K562 (cell line): ENCODE results near the gene MAD2L1BP. TPM values are rescaled to one million over a fixed set of nuclear protein-coding genes. Genes with fewer than 3 reads are reported as not detected.
A peak's percentile ranks its signal among the peaks of the same experiment; 100 is the strongest.

Source experiments
- ARID3A ChIP-seq: IDR thresholded peaks from 2 replicates; pipeline ENCODE4 v1.6.1; 2012; ENCODE audit warnings: low read depth, low read length, improper control_type of control experiment, borderline replicate concordance
- BRD4 ChIP-seq: fragments of 200-600 bp; sonication (generic); IDR thresholded peaks from 2 replicates; pipeline ENCODE4 v1.6.1; 2017; ENCODE audit warnings: inconsistent platforms
- DPF2 ChIP-seq: fragments of 450-650 bp; IDR thresholded peaks from 2 replicates; pipeline ENCODE4 v1.6.1; 2016
- EP300 ChIP-seq: IDR thresholded peaks from 2 replicates; pipeline ENCODE4 v1.6.1; 2012; ENCODE audit warnings: low read length, improper control_type of control experiment
- EZH2 ChIP-seq: IDR thresholded peaks from 2 replicates; pipeline ENCODE4 v1.6.1; 2012; ENCODE audit warnings: low read depth, mild to moderate bottlenecking, inconsistent platforms, low read length, borderline replicate concordance
- HOMEZ ChIP-seq: fragments of 250-450 bp; sonication (Bioruptor Pico); IDR thresholded peaks from 2 replicates; pipeline ENCODE4 v1.4.0; 2020; ENCODE audit warnings: mild to moderate bottlenecking, moderate library complexity
- KAT8 ChIP-seq: fragments of 450-650 bp; IDR thresholded peaks from 2 replicates; pipeline ENCODE4 v1.6.1; 2016; ENCODE audit warnings: low read depth, mild to moderate bottlenecking
- MBD1 ChIP-seq: fragments of 250-450 bp; sonication (Bioruptor Pico); IDR thresholded peaks from 2 replicates; pipeline ENCODE4 v1.8.0; 2022; ENCODE audit warnings: inconsistent platforms
- NBN ChIP-seq: fragments of 450-650 bp; IDR thresholded peaks from 2 replicates; pipeline ENCODE4 v1.6.1; 2016; ENCODE audit warnings: low read depth, mild to moderate bottlenecking
- NELFE ChIP-seq: IDR thresholded peaks from 2 replicates; pipeline ENCODE4 v1.6.1; 2011; ENCODE audit warnings: mild to moderate bottlenecking; ENCODE audit not compliant: insufficient read depth, insufficient read length
- SAFB2 ChIP-seq: fragments of 200-400 bp; formaldehyde crosslinking; IDR thresholded peaks from 2 replicates; pipeline ENCODE4 v1.6.1; 2018; ENCODE audit warnings: borderline replicate concordance, low read length, low read depth, moderate library complexity; ENCODE audit not compliant: severe bottlenecking
- SMAD3 ChIP-seq: fragments of 450-650 bp; formaldehyde crosslinking; conservative IDR thresholded peaks from 2 replicates; pipeline ENCODE4 v1.4.0; 2020; ENCODE audit warnings: mild to moderate bottlenecking
- SREBF2 ChIP-seq: sonication (generic); formaldehyde crosslinking; IDR thresholded peaks from 2 replicates; pipeline ENCODE4 v1.4.0; 2020; ENCODE audit warnings: mild to moderate bottlenecking, missing genetic modification reagents
- ZBTB1 ChIP-seq: sonication (generic); formaldehyde crosslinking; IDR thresholded peaks from 2 replicates; pipeline ENCODE4 v1.8.1; 2023; ENCODE audit warnings: missing genetic modification reagents, low read depth, mild to moderate bottlenecking, borderline replicate concordance
- ZFP1 ChIP-seq: fragments of 450-650 bp; formaldehyde crosslinking; IDR thresholded peaks from 2 replicates; pipeline ENCODE4 v1.4.0; 2020; ENCODE audit warnings: mild to moderate bottlenecking, mixed read lengths
- ZFP91 ChIP-seq: sonication (generic); formaldehyde crosslinking; IDR thresholded peaks from 2 replicates; pipeline ENCODE4 v1.8.0; 2022; ENCODE audit warnings: mild to moderate bottlenecking, missing genetic modification reagents
- ZFX ChIP-seq: sonication (generic); formaldehyde crosslinking; IDR thresholded peaks from 2 replicates; pipeline ENCODE4 v1.8.0; 2022; ENCODE audit warnings: mild to moderate bottlenecking, missing genetic modification reagents, moderate library complexity
- ZNF175 ChIP-seq: fragments of 200-800 bp; sonication (Bioruptor generic); IDR thresholded peaks from 2 replicates; pipeline ENCODE4 v1.6.1; 2016; ENCODE audit warnings: low read depth, mild to moderate bottlenecking, missing genetic modification characterization, missing compliant biosample characterization
- polyA plus RNA-seq, 8 experiments: library from polyadenylated mRNA; depleted of rRNA in 4 of 8; stranded (reverse) in 5 of 8; unstranded in 3 of 8; fragments of >200 nt; fragmentation: Nextera tagmentation in 2 of 8; fragmentation: Illumina TruSeq in 1 of 8; extraction: Ambion mirVana in 2 of 8; extraction: Trizol in 1 of 8; gene quantifications; 2 replicates each; pipeline versions ENCODE4 v1.2.1 to v1.2.3, GENCODE V29; 2011 to 2014; ENCODE audit warnings: inconsistent platforms in 1 of 8, missing spikeins in 1 of 8
- total RNA-seq, 7 experiments: library from RNA; depleted of rRNA in 6 of 7; stranded (reverse); fragments of >200 nt in 6 of 7; fragmentation: Illumina TruSeq in 2 of 7; extraction: Trizol in 2 of 7; gene quantifications; 2 replicates each; pipeline versions ENCODE4 v1.2.1 to v1.2.3, GENCODE V29; 2011 to 2021; ENCODE audit warnings: low replicate concordance in 1 of 7
- TF ChIP-seq, protein P1 (sequence below): fragments of 450-650 bp; formaldehyde crosslinking; IDR thresholded peaks from 2 replicates; pipeline ENCODE4 v1.4.0; 2022; ENCODE audit warnings: mild to moderate bottlenecking, moderate library complexity

Gene MAD2L1BP
- total and polyA plus RNA-seq, 9 of the 15 experiments (the other 6 are each of a cell fraction or from before 2014, with no cell fraction given), result 69.7 to 321 (median 111) TPM

DNA sequence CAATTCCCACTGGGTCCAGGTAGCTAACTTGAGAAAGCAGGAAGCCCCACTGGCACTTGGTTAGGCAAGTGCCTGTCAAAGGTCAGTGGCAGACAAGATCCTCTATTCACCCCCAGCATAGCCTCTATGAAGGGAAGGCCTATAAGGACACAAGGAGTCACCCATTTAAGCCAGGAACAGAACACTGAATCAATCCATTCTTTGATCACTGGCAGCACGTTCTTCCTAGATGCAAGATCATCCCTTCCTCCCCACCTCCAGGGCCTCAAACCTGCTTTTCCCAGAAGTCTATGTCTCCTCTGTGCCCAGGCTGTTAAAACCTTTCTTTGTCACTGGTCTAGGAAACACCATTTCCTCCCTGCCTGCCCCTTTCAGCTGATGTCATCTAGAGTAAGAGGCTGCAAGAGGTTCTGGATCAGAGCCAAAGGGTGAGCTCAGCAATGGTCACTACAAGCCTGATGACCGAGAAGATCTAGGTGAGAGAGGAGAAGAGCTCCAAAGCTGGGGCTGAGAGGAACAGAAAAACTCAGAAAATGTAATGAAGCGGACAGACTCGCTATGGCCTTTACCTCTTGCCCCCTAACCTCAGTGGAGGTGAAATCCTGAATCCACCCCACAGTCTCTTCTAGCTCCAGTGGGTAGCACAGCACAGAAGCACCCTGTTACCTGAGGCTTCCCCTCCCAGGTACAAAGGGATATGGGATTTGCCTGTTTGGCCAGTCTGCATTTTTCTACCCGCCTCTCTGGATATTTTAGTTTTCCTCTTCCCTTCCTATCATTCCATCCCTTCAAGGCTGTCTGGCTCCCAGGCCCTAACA, 8.4 kb upstream of the MAD2L1BP start (continued):
- no peak for TF ChIP-seq SAFB2
- TF ChIP-seq ARID3A, result no peak
- TF ChIP-seq ZFP91 (CRISPR knock-in tag), result no peak
- TF ChIP-seq EZH2, result no peak
- TF ChIP-seq DPF2, result peak; percentile 92
- TF ChIP-seq SMAD3 (CRISPR knock-in tag), result peak; percentile 95
- TF ChIP-seq NBN, result no peak; the same call in none of the 2 replicates
- TF ChIP-seq, protein P1, sequence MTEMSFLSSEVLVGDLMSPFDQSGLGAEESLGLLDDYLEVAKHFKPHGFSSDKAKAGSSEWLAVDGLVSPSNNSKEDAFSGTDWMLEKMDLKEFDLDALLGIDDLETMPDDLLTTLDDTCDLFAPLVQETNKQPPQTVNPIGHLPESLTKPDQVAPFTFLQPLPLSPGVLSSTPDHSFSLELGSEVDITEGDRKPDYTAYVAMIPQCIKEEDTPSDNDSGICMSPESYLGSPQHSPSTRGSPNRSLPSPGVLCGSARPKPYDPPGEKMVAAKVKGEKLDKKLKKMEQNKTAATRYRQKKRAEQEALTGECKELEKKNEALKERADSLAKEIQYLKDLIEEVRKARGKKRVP (CRISPR knock-in tag), result peak; percentile 99
- no peak for TF ChIP-seq MBD1 (CRISPR knock-in tag)
- TF ChIP-seq ZFX (CRISPR knock-in tag), result no peak
- TF ChIP-seq NELFE, result no peak
- peak; percentile 96 for TF ChIP-seq BRD4
- TF ChIP-seq ZFP1 (CRISPR knock-in tag), result no peak; the same call in 1 of the 2 replicates
- TF ChIP-seq ZNF175, result peak; percentile 96
- TF ChIP-seq ZBTB1 (CRISPR knock-in tag), result peak; percentile 62; the same call in 1 of the 2 replicates
- 0 out of 2 replicates have a peak, but pooled peaks have one; percentile 70 for TF ChIP-seq HOMEZ (CRISPR knock-in tag)
- TF ChIP-seq SREBF2 (CRISPR knock-in tag), result no peak
- no peak for TF ChIP-seq KAT8
- peak; percentile 97 for TF ChIP-seq EP300
